SK-N-SH treated with all-trans-retinoic acid at 6 μM for 48 hours (cell line): Measurements from ENCODE around the gene BBS1.

Source experiments
- BACH2 ChIP-seq: fragments of 250-450 bp; sonication (Bioruptor Pico); IDR thresholded peaks from 2 replicates; pipeline ENCODE4 v1.9.0; 2021; ENCODE audit warnings: mild to moderate bottlenecking, borderline replicate concordance
- CSRNP3 ChIP-seq: fragments of 250-450 bp; sonication (Bioruptor Pico); IDR thresholded peaks from 2 replicates; pipeline ENCODE4 v1.5.1; 2021; ENCODE audit warnings: mild to moderate bottlenecking, moderate library complexity
- OSR1 ChIP-seq: fragments of 250-450 bp; sonication (Bioruptor Pico); IDR thresholded peaks from 2 replicates; pipeline ENCODE4 v1.8.0; 2022; ENCODE audit warnings: moderate library complexity, mild to moderate bottlenecking, inconsistent platforms
- POU6F1 ChIP-seq: fragments of 250-450 bp; sonication (Bioruptor Pico); IDR thresholded peaks from 2 replicates; pipeline ENCODE4 v1.8.0; 2021; ENCODE audit warnings: low read depth, mild to moderate bottlenecking, moderate library complexity, borderline replicate concordance
- TSHZ2 ChIP-seq: fragments of 250-450 bp; sonication (Bioruptor Pico); IDR thresholded peaks from 2 replicates; pipeline ENCODE4 v1.5.0; 2020; ENCODE audit warnings: mild to moderate bottlenecking, moderate library complexity
- ZFP30 ChIP-seq: fragments of 450-650 bp; formaldehyde crosslinking; IDR thresholded peaks from 2 replicates; pipeline ENCODE4 v1.5.0; 2022; ENCODE audit warnings: mild to moderate bottlenecking, moderate library complexity
- ZNF70 ChIP-seq: fragments of 450-650 bp; formaldehyde crosslinking; IDR thresholded peaks from 2 replicates; pipeline ENCODE4 v1.5.0; 2020; ENCODE audit warnings: mild to moderate bottlenecking, moderate library complexity
- ZNF8 ChIP-seq: fragments of 450-650 bp; formaldehyde crosslinking; IDR thresholded peaks from 2 replicates; pipeline ENCODE4 v1.5.0; 2020; ENCODE audit warnings: mild to moderate bottlenecking, moderate library complexity

- no peak for TF ChIP-seq ZNF70 (CRISPR knock-in tag)
- TF ChIP-seq CSRNP3 = no peak
- TF ChIP-seq TSHZ2 (CRISPR knock-in tag) = no peak
- no peak for TF ChIP-seq OSR1 (CRISPR knock-in tag)
- no peak for TF ChIP-seq ZNF8 (CRISPR knock-in tag)
- TF ChIP-seq POU6F1 (CRISPR knock-in tag) = no peak
- TF ChIP-seq ZFP30 = no peak
- TF ChIP-seq BACH2 (CRISPR knock-in tag) = no peak
Measured at GRCh38 chr11:66467756-66468155, 42.7 kb upstream of the BBS1 start.
